ENCODE measurements around the gene S100A14.

The S100A14 gene

DNA sequence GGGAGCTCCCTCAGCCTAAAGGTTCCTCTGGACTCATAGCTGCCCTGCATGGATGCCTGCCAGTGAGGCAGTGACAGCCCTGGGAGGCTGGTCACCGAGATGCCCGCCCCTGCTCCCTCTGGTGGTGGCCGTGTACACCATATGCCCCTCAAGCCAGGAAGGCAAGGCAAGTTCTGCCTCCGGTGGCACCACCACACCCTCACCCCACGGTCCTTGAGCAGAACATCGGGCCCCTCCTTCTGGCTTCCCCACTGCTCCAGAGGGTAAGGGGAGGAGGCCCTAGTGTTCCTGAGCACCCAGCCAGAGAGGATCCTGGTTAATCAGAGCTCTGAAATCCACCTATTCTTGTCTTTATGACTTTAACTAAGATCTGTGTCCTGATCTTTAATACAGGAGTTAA, 1.5 kb upstream of the S100A14 start:
- Histone ChIP-seq H3K27me3 (ENCODE audit: control insufficient read depth, insufficient read depth, low read length, poor library complexity, severe bottlenecking) (no peaks in the 10 kb centered on the region), H3K9me3 (ENCODE audit: control insufficient read depth, low read length) (no peaks in the 10 kb centered on the region), H3K4me3 (ENCODE audit: insufficient read depth, low read depth, low read length) (no peak overlapping the region), H3K36me3 (ENCODE audit: control insufficient read depth, insufficient read depth, low read length) (peaks cover 14% of the 10 kb centered on the region), H3K4me1 (ENCODE audit: control insufficient read depth, insufficient read depth, low read length) (peaks cover 2% of the 10 kb centered on the region), H3K27ac (ENCODE audit: insufficient read depth, low read depth, low read length, poor library complexity, severe bottlenecking) (no peak overlapping the region)
- WGBS, 2 experiments: 94 to 95% methylated on average over 6 of the region's 6 CpGs

- Histone ChIP-seq H3K9me3 (ENCODE audit: control insufficient read depth, low read length) (no peaks in the 10 kb centered on the region), H3K27me3 (ENCODE audit: control insufficient read depth, insufficient read depth, low read length, poor library complexity, severe bottlenecking) (no peaks in the 10 kb centered on the region), H3K27ac (ENCODE audit: insufficient read depth, low read depth, low read length, poor library complexity, severe bottlenecking) (no peak overlapping the region), H3K4me1 (ENCODE audit: control insufficient read depth, insufficient read depth, low read length) (peaks cover 10% of the 10 kb centered on the region), H3K4me3 (ENCODE audit: insufficient read depth, low read depth, low read length) (no peak overlapping the region), H3K36me3 (ENCODE audit: control insufficient read depth, insufficient read depth, low read length) (peaks cover 11% of the 10 kb centered on the region)
- WGBS, 2 experiments: 87 to 89% methylated on average over 5 of the region's 5 CpGs
Observed at GRCh38 chr1:153616917-153617311, 789 bp upstream of the S100A14 start.

DNA sequence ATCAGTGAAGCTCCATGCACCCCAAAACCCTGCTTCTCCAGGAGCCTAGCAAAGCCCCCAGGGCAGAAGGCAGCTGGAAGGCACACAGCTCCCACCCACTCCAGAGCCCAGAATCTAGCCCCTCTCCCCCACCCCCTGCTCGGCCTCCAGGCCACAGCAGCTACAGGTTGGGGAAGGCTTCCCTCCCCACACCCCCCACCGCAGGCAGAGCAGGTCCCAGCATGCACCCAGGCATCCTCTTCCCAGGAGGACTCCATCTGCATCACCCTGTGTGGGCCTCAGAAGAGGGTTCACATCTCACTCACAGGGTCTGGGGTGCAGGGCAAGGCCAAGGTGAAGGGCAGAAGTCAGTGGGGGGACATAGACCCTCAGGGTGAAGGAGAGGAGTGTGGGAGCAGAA, 719 bp downstream of the S100A14 start:
- Histone ChIP-seq H3K4me1 (ENCODE audit: control insufficient read depth, insufficient read depth, low read length) (peaks cover 16% of the 10 kb centered on the region), H3K27me3 (ENCODE audit: control insufficient read depth, insufficient read depth, low read length, poor library complexity, severe bottlenecking) (no peaks in the 10 kb centered on the region), H3K9me3 (ENCODE audit: control insufficient read depth, low read length) (no peaks in the 10 kb centered on the region), H3K27ac (ENCODE audit: insufficient read depth, low read depth, low read length, poor library complexity, severe bottlenecking) (no peak overlapping the region), H3K4me3 (ENCODE audit: insufficient read depth, low read depth, low read length) (no peak overlapping the region), H3K36me3 (ENCODE audit: control insufficient read depth, insufficient read depth, low read length) (peaks cover 11% of the 10 kb centered on the region)
- WGBS, 2 experiments: 82 to 88% methylated on average over 2 of the region's 2 CpGs

GRCh38 chr1:153614906-153615305, 1.2 kb downstream of the S100A14 start:
- H3K4me3 ChIP-seq (ENCODE audit: insufficient read depth, low read depth, low read length): no peak overlapping the region
- H3K4me1 ChIP-seq (ENCODE audit: control insufficient read depth, insufficient read depth, low read length): peaks cover 16% of the 10 kb centered on the region
- H3K27me3 ChIP-seq (ENCODE audit: control insufficient read depth, insufficient read depth, low read length, poor library complexity, severe bottlenecking): no peaks in the 10 kb centered on the region
- H3K9me3 ChIP-seq (ENCODE audit: control insufficient read depth, low read length): no peaks in the 10 kb centered on the region
- no peak overlapping the region for H3K27ac ChIP-seq (ENCODE audit: insufficient read depth, low read depth, low read length, poor library complexity, severe bottlenecking)
- peaks cover 11% of the 10 kb centered on the region for H3K36me3 ChIP-seq (ENCODE audit: control insufficient read depth, insufficient read depth, low read length)
- WGBS, 2 experiments: 92% methylated on average over 7 of the region's 7 CpGs

- H3K36me3 ChIP-seq (ENCODE audit: control insufficient read depth, insufficient read depth, low read length): peaks cover 10% of the 10 kb centered on the region
- no peaks in the 10 kb centered on the region for H3K9me3 ChIP-seq (ENCODE audit: control insufficient read depth, low read length)
- WGBS, 2 experiments: 86 to 88% methylated on average over 2 of the region's 2 CpGs
- no peak overlapping the region for H3K4me3 ChIP-seq (ENCODE audit: insufficient read depth, low read depth, low read length)
- H3K4me1 ChIP-seq (ENCODE audit: control insufficient read depth, insufficient read depth, low read length): peaks cover 19% of the 10 kb centered on the region
- H3K27me3 ChIP-seq (ENCODE audit: control insufficient read depth, insufficient read depth, low read length, poor library complexity, severe bottlenecking): no peaks in the 10 kb centered on the region
- H3K27ac ChIP-seq (ENCODE audit: insufficient read depth, low read depth, low read length, poor library complexity, severe bottlenecking): no peak overlapping the region
Observed at GRCh38 chr1:153614189-153614900, 1.8 kb downstream of the S100A14 start.

DNA sequence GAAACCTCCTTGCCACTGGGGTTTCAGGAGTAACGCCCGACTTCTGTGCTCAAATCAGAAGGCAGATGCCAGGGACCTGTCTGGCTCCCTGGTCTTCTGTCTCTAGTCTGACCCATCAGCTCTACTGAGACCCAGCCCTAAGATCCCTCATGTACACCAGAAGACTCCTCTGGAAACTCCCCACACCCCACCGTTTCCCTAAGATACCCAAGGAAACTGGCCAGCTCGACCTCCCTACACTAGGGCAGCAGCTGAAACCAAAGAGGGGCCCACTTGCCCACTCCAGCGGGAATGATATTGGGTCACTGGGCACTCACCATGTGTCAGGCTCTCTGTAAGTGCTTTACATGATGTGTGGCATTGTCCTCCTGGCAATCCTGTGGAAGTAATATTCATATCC, 2.7 kb downstream of the S100A14 start:
- Histone ChIP-seq H3K36me3 (ENCODE audit: control insufficient read depth, insufficient read depth, low read length) (peaks cover under 1% of the 10 kb centered on the region), H3K27ac (ENCODE audit: insufficient read depth, low read depth, low read length, poor library complexity, severe bottlenecking) (no peak overlapping the region), H3K4me3 (ENCODE audit: insufficient read depth, low read depth, low read length) (no peak overlapping the region), H3K9me3 (ENCODE audit: control insufficient read depth, low read length) (no peaks in the 10 kb centered on the region), H3K27me3 (ENCODE audit: control insufficient read depth, insufficient read depth, low read length, poor library complexity, severe bottlenecking) (no peaks in the 10 kb centered on the region), H3K4me1 (ENCODE audit: control insufficient read depth, insufficient read depth, low read length) (peaks cover 27% of the 10 kb centered on the region)
- 88 to 91% methylated on average over 5 of the region's 5 CpGs for WGBS, 2 experiments

DNA sequence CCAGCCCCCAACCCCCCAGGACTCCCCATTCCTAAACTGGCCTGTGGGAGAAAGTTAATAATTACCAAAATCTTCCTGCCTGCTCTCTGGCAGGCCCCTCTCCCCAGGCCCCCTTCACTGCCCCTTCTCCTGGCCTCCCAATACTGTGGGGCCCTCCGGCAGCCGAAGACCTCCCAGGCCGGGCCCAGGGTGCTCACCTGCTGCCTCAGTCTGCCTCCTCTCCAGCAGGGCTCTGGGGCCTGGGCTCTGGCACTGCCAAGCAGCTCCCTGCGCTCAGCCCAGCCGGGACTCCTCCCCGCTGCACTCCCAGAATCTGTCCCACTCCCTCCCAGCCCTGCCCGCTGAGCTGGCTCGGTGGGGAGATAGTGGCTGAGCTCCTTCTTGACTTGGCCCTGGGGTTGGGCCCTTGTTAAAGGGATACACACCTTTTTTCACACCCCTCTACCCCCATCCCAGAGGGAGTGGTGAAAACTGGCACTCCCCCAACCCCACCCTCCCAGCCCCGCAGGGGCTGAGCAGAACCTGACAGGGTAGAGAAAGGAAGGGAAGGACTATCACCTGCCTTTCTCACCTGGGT, 3.3 kb downstream of the S100A14 start, which contains the start of gene S100A16:
Gene S100A16, minus strand, starts transcription at position 383 of the 577 bp plus-strand sequence. CDS start 4,986 bp downstream, outside the sequence.
- H3K27ac ChIP-seq (ENCODE audit: insufficient read depth, low read depth, low read length, poor library complexity, severe bottlenecking): no peak within 1 kb of the TSS
- peaks cover 29% of the 10 kb centered on the region for H3K4me1 ChIP-seq (ENCODE audit: control insufficient read depth, insufficient read depth, low read length)
- 31 to 33% methylated on average over 9 of the region's 9 CpGs for WGBS, 2 experiments
- no peaks in the 10 kb centered on the region for H3K9me3 ChIP-seq (ENCODE audit: control insufficient read depth, low read length)
- peak within 1 kb of the TSS; percentile 15 for H3K4me3 ChIP-seq (ENCODE audit: insufficient read depth, low read depth, low read length)
- no peaks in the 10 kb centered on the region for H3K36me3 ChIP-seq (ENCODE audit: control insufficient read depth, insufficient read depth, low read length)
- H3K27me3 ChIP-seq (ENCODE audit: control insufficient read depth, insufficient read depth, low read length, poor library complexity, severe bottlenecking): no peaks in the 10 kb centered on the region

DNA sequence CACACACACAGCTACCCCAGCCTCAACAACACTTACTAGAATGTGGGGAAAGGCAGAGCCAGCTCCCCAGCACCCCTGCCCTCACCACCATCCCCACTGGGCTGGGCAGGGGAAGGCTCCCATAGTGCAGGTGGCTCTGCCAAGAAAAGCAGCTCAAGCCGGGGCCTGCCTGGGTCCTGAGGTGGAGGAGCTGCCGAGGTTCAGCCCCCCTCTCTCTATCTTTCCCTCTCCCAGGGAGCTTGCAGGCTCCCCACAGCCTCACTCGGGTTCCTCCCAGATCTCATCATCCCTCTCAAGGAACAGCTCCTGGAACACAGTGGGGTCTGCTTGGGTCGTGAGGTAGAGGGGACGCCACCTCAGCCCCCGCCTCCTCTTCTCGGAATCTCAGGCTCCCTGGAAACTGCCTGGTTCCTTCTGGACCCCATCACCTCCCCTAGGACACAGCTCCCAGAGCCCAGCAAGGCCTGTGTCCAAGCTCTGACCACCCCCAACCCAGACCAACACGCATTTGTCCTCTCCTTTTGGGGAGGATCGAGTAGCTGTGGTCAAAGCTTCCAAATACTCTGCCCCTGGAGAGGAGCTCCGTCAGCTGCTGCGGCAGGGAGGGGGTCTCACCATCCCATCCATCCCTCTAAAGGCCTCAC, 3.9 kb downstream of the S100A14 start:
- H3K4me3 ChIP-seq (ENCODE audit: insufficient read depth, low read depth, low read length): peak overlapping the region; percentile 15
- H3K27me3 ChIP-seq (ENCODE audit: control insufficient read depth, insufficient read depth, low read length, poor library complexity, severe bottlenecking): no peaks in the 10 kb centered on the region
- WGBS, 2 experiments: 48 to 57% methylated on average over 11 of the region's 11 CpGs
- H3K36me3 ChIP-seq (ENCODE audit: control insufficient read depth, insufficient read depth, low read length): no peaks in the 10 kb centered on the region
- peaks cover 29% of the 10 kb centered on the region for H3K4me1 ChIP-seq (ENCODE audit: control insufficient read depth, insufficient read depth, low read length)
- H3K27ac ChIP-seq (ENCODE audit: insufficient read depth, low read depth, low read length, poor library complexity, severe bottlenecking): no peak overlapping the region
- no peaks in the 10 kb centered on the region for H3K9me3 ChIP-seq (ENCODE audit: control insufficient read depth, low read length)

DNA sequence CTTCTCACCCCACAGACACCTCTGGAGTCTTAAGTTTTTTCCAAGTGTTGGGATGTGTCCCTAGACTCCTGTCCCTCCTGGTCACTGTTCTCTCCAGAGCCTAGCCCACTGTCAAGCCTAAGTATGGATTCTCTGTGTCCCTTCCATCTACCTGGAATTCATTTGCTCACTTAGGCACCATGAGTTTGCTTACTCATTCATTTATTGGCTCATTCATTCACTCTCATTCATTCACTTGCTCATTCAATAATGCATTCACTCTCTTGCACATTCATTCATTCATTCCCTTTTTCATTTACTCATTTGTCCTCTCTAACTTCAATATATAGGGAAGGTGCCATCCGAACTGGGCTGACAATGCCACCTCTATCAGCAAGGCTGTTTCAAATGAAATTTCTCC, 4.8 kb downstream of the S100A14 start:
- Histone ChIP-seq H3K27ac (ENCODE audit: insufficient read depth, low read depth, low read length, poor library complexity, severe bottlenecking) (no peak overlapping the region), H3K4me3 (ENCODE audit: insufficient read depth, low read depth, low read length) (no peak overlapping the region), H3K9me3 (ENCODE audit: control insufficient read depth, low read length) (no peaks in the 10 kb centered on the region), H3K4me1 (ENCODE audit: control insufficient read depth, insufficient read depth, low read length) (peaks cover 29% of the 10 kb centered on the region), H3K36me3 (ENCODE audit: control insufficient read depth, insufficient read depth, low read length) (no peaks in the 10 kb centered on the region), H3K27me3 (ENCODE audit: control insufficient read depth, insufficient read depth, low read length, poor library complexity, severe bottlenecking) (no peaks in the 10 kb centered on the region)
- WGBS, 2 experiments: 91% methylated on average over 1 of the region's 1 CpG

DNA sequence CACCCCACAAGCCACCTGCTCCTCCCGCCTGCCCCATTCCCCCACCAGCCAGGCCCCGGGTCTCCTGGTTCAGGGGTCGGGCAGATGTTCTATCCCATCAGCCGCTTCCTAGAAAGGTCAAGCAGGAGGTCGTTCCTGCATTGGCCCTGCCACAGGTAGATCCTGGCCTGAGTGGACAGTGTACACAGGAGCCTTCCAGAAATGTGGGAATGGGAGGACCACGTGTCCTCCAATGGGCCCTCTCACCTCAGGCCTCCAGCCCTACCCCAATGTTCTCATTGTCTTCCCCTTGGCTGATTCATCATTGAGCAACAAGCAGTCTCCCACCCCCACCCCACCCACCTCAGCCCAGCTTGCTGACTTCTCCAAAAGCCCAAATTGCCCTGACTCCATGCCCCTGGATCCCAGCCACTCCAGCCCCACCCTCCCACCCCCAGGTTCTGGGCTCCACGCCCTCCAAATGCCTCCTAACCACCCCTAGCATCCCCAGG, 5.3 kb downstream of the S100A14 start:
- H3K27ac ChIP-seq (ENCODE audit: insufficient read depth, low read depth, low read length, poor library complexity, severe bottlenecking): no peak overlapping the region
- H3K27me3 ChIP-seq (ENCODE audit: control insufficient read depth, insufficient read depth, low read length, poor library complexity, severe bottlenecking): no peaks in the 10 kb centered on the region
- H3K36me3 ChIP-seq (ENCODE audit: control insufficient read depth, insufficient read depth, low read length): no peaks in the 10 kb centered on the region
- H3K4me1 ChIP-seq (ENCODE audit: control insufficient read depth, insufficient read depth, low read length): peaks cover 29% of the 10 kb centered on the region
- H3K9me3 ChIP-seq (ENCODE audit: control insufficient read depth, low read length): no peaks in the 10 kb centered on the region
- no peak overlapping the region for H3K4me3 ChIP-seq (ENCODE audit: insufficient read depth, low read depth, low read length)
- 90 to 94% methylated on average over 7 of the region's 7 CpGs for WGBS, 2 experiments
